Mesothelial cell of epicardium (in vitro differentiated cells): ENCODE results near the gene ARMH4. TPM values are rescaled to one million over a fixed set of nuclear protein-coding genes. Genes with fewer than 3 reads are reported as not detected.

ENCODE experiments used
- DNase-seq, 2 experiments: peaks; one replicate each; pipeline ENCODE4 v3.0.0; 2021; ENCODE audit warnings: low spot score in 2 of 2; ENCODE audit not compliant: unreplicated experiment in 2 of 2
- H3K27ac Mint-ChIP-seq: 2 replicates; pipeline ENCODE4 v1.8.0; 2021; ENCODE audit warnings: mixed read lengths
- H3K27me3 Mint-ChIP-seq: 2 replicates; pipeline ENCODE4 v1.8.0; 2021; ENCODE audit warnings: low read depth, mixed read lengths
- H3K36me3 Mint-ChIP-seq: 2 replicates; pipeline ENCODE4 v1.8.0; 2021; ENCODE audit warnings: mixed read lengths
- H3K4me1 Mint-ChIP-seq: 2 replicates; pipeline ENCODE4 v1.8.0; 2021; ENCODE audit warnings: mixed read lengths
- H3K4me3 Mint-ChIP-seq: 2 replicates; pipeline ENCODE4 v1.8.0; 2021; ENCODE audit warnings: mild to moderate bottlenecking, moderate library complexity, mixed read lengths
- H3K9me3 Mint-ChIP-seq: 2 replicates; pipeline ENCODE4 v1.8.0; 2021; ENCODE audit warnings: mixed read lengths
- total RNA-seq: library from RNA; stranded (reverse); gene quantifications from 3 replicates; pipeline ENCODE4 v1.2.1, GENCODE V29; 2021
- TF ChIP-seq, protein P1 (sequence below): fragments of 200-600 bp; sonication (generic); IDR thresholded peaks from one replicate; pipeline ENCODE4 v1.5.0; 2021; ENCODE audit warnings: antibody characterized with exemption; ENCODE audit not compliant: unreplicated experiment

Gene ARMH4
- total RNA-seq, 1 donor from 2014 or later = 19.8 TPM

DNA sequence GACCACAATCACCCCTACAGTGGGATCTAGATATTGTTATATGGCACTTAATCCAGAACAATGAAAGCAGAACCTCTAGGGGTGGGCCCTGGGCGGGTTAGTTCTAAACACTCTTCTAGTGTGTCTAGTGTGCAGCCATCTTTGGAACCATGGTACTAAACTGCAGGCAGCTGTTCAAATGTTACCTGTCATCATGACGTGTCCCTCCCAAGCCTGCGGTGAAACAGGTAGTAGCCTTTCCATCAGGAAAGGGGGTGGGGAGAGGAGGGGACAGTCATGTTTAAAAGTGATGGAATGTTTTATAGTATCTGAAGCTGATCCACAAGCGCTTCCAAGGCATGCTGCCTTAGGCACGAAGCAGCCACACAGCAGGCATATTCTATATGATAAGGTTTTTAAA, 163.6 kb downstream of the ARMH4 start:
- TF ChIP-seq, protein P1, sequence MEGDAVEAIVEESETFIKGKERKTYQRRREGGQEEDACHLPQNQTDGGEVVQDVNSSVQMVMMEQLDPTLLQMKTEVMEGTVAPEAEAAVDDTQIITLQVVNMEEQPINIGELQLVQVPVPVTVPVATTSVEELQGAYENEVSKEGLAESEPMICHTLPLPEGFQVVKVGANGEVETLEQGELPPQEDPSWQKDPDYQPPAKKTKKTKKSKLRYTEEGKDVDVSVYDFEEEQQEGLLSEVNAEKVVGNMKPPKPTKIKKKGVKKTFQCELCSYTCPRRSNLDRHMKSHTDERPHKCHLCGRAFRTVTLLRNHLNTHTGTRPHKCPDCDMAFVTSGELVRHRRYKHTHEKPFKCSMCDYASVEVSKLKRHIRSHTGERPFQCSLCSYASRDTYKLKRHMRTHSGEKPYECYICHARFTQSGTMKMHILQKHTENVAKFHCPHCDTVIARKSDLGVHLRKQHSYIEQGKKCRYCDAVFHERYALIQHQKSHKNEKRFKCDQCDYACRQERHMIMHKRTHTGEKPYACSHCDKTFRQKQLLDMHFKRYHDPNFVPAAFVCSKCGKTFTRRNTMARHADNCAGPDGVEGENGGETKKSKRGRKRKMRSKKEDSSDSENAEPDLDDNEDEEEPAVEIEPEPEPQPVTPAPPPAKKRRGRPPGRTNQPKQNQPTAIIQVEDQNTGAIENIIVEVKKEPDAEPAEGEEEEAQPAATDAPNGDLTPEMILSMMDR = no peak
- DNase-seq = no peak
- peaks cover 25% of the 10 kb centered on the region for H3K27me3 Mint-ChIP-seq

DNA sequence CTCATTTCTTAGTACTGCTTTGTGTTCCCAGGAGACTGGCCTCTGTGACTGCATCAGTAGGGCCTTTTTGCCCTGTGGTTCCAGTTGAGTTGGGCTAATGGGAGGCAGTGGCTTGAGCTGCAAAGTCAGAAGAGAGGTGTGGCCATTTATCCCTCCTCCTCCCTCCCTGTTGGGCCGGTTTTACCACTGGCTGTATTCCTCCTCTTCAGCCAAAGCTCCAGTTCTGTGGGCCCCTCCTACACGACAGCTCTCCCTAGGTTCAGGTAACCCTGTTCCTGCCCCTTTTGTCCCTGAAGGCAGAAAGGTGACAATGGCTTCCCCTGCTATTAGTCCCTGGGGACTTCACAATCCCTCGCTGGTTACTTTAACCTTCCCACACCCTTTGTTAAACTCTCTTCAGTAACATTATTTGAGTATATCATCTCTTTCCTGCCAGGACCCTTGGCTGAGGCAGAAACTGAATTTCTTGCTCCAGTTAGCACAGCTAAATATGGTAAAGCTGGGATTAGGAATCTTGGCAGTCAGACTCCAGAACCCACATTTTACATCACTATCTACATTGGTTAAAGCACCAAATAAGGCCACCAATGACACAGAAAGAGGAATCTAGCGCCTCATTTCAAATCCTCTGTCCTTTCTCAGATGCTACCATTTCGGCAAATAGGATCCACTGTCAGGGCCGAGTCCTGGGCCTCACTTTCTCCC, 164.3 kb downstream of the ARMH4 start:
- H3K4me1 Mint-ChIP-seq = peaks cover 3% of the 10 kb centered on the region
- peaks cover 23% of the 10 kb centered on the region for H3K27me3 Mint-ChIP-seq
- DNase-seq = no peak
- no peak overlapping the region for H3K4me3 Mint-ChIP-seq
- H3K27ac Mint-ChIP-seq = no peak overlapping the region
- H3K9me3 Mint-ChIP-seq = no peaks in the 10 kb centered on the region
- no peaks in the 10 kb centered on the region for H3K36me3 Mint-ChIP-seq
- TF ChIP-seq, protein P1 = no peak

More for the DNA sequence above, 163.6 kb downstream of the ARMH4 start:
- H3K9me3 Mint-ChIP-seq = no peaks in the 10 kb centered on the region
- no peaks in the 10 kb centered on the region for H3K36me3 Mint-ChIP-seq
- H3K27ac Mint-ChIP-seq = no peak overlapping the region
- peaks cover 3% of the 10 kb centered on the region for H3K4me1 Mint-ChIP-seq
- H3K4me3 Mint-ChIP-seq = no peak overlapping the region

DNA sequence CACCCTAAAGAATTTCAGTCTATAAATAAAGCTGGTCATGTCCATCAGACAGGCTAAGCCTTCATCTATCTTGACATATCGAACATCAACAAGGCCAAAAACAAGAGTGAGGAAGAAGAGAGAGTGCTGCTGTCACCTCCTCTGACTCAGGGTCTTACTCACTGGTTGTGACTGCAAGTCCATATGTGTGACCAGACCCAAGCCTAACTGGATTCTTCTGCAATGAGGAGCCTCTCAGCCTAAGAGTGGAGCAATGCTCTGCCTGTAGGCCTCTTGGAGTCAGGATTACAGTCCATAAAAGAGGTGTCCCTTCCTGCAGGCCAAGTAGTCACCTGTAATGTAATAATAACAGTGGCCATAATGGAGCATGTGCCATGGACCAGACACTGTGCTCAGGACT, 165.0 kb downstream of the ARMH4 start:
- Mint-ChIP-seq H3K4me1 (peaks cover 3% of the 10 kb centered on the region), H3K27me3 (peaks cover 23% of the 10 kb centered on the region), H3K9me3 (no peaks in the 10 kb centered on the region), H3K27ac (no peak overlapping the region), H3K4me3 (no peak overlapping the region), H3K36me3 (no peaks in the 10 kb centered on the region)
- TF ChIP-seq, protein P1 = no peak
- no peak for DNase-seq

DNA sequence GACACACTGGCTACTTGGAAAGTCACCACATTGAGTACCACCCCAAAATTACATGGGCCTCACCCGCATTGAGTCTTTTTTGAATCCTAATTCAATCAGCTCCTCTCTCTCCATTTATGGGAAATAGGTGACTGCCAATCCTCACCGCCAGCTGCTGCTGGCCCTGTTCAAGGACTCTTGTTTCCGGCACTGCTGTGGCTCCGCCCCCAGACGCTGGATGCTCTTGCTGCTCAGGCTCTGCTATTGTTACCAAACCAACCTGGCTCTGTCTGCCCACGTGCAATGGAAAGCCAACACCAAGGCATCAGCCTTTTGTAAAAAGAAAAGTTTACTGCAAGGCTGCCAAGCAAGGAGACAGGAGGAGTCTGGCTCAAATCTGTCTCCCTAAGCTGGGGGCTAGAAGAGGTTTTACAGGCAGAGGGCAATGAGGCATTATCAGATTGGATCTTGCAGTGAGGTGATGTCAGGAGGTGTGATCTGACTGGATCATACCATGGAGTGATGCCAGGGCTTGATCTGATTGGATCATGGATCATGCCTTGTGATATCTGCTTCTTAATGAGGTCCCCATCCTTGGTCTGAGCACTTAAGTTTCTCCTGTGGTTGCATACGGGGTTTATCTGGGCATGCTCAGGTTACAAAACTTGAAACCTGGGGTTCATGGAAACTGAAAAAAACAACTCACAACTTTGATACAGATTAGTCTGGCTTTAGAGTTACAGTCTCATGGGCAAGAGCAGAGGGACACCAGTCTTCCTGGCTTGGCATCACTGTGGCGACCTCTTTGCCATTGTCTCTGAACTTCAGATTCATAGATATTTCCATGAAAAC, 169.0 kb downstream of the ARMH4 start:
- TF ChIP-seq, protein P1 = no peak
- Mint-ChIP-seq H3K4me1 (peaks cover 3% of the 10 kb centered on the region), H3K27ac (no peak overlapping the region), H3K36me3 (no peaks in the 10 kb centered on the region), H3K9me3 (no peaks in the 10 kb centered on the region), H3K4me3 (no peak overlapping the region), H3K27me3 (peaks cover 46% of the 10 kb centered on the region)
- no peak for DNase-seq

DNA sequence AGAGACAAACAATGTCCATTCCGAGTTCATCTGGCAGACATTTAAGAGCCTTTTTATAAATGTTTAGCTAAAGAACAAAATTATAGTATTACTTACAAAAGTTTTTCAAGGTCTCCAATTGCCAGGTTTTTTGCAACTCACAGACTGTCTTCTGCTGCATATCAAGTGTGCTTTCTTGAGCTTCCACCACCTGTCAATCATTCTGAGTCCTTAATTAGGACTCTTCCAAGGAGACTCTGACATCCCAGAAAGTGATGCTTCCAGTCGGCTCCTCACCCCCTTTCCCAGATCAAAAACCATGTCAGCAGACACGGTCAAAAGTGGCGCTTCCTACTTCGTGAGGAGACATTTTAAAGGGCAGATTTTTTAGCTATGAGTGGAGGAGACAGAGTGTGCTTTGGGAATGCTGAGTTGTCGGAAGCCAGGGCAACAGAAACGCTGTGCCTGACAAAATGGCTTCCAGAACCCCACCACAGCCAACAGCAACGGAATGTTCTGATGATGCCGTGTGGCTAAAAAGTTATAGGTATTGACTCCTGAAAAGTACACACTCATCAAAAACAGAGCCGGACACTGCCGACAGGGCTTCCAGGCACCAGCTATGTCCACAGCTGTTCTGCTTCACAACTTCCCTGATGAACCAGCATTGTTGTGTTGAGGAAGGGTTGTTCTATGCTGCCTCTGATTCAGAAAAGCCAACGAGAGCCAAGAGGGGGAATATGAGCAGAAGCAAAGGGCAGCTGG, 170.0 kb downstream of the ARMH4 start:
- no peak overlapping the region for H3K27ac Mint-ChIP-seq
- no peaks in the 10 kb centered on the region for H3K9me3 Mint-ChIP-seq
- TF ChIP-seq, protein P1 = no peak
- H3K27me3 Mint-ChIP-seq = peaks cover 52% of the 10 kb centered on the region
- H3K36me3 Mint-ChIP-seq = no peaks in the 10 kb centered on the region
- no peaks in the 10 kb centered on the region for H3K4me1 Mint-ChIP-seq
- H3K4me3 Mint-ChIP-seq = no peak overlapping the region
- no peak for DNase-seq
